Fibroblast of lung (primary cell): ENCODE results near the gene HIGD1A. TPM values are rescaled to one million over a fixed set of nuclear protein-coding genes. Genes with fewer than 3 reads are reported as not detected.
A peak's percentile ranks its signal among the peaks of the same experiment; 100 is the strongest.

Source experiments
- DNase-seq, 2 donors: peaks; one replicate each; pipeline versions ENCODE4 v3.0.0 to v3.0.0-alpha.2; 2010; ENCODE audit warnings: low read depth in 2 of 2
- H2AFZ ChIP-seq: 2 replicates; pipeline ENCODE4 v1.5.1; 2012; ENCODE audit warnings: low read length, control low read depth, inconsistent platforms
- H3K27ac ChIP-seq: 2 replicates; pipeline ENCODE4 v1.5.1; 2011; ENCODE audit warnings: low read length, control low read depth; ENCODE audit not compliant: insufficient read depth
- H3K27me3 ChIP-seq: 2 replicates; pipeline ENCODE4 v1.5.1; 2011; ENCODE audit warnings: mild to moderate bottlenecking, low read length; ENCODE audit not compliant: control insufficient read depth, insufficient read depth
- H3K36me3 ChIP-seq: 2 replicates; pipeline ENCODE4 v1.5.1; 2011; ENCODE audit warnings: low read length; ENCODE audit not compliant: control insufficient read depth, insufficient read depth
- H3K4me1 ChIP-seq: 2 replicates; pipeline ENCODE4 v1.5.1; 2011; ENCODE audit warnings: low read length; ENCODE audit not compliant: control insufficient read depth, insufficient read depth; ENCODE audit errors: extremely low read depth
- H3K4me2 ChIP-seq: 2 replicates; pipeline ENCODE4 v1.5.1; 2011; ENCODE audit warnings: low read length, control low read depth; ENCODE audit not compliant: insufficient read depth; ENCODE audit errors: extremely low read depth
- H3K4me3 ChIP-seq, 4 experiments: fragments of 200-600 bp in 1 of 4; sonication (generic) in 1 of 4; replicated peaks in 1 of 4; 2 replicates each; pipeline ENCODE4 v1.5.1; 2011 to 2016; ENCODE audit warnings: low read length in 4 of 4, low read depth in 3 of 4, mild to moderate bottlenecking in 3 of 4, control low read depth in 2 of 4, inconsistent platforms in 1 of 4, mixed read lengths in 1 of 4; ENCODE audit not compliant: insufficient read depth in 1 of 4; ENCODE audit errors: control extremely low read depth in 1 of 4
- H3K79me2 ChIP-seq: 2 replicates; pipeline ENCODE4 v1.5.1; 2012; ENCODE audit warnings: mild to moderate bottlenecking, low read length, inconsistent platforms; ENCODE audit not compliant: control insufficient read depth, insufficient read depth
- H3K9ac ChIP-seq: 2 replicates; pipeline ENCODE4 v1.5.1; 2011; ENCODE audit warnings: mild to moderate bottlenecking, low read length, control low read depth; ENCODE audit not compliant: insufficient read depth
- H3K9me3 ChIP-seq: 2 replicates; pipeline ENCODE4 v1.5.1; 2012; ENCODE audit warnings: low read depth, low read length; ENCODE audit not compliant: control insufficient read depth, insufficient read depth
- H4K20me1 ChIP-seq: 2 replicates; pipeline ENCODE4 v1.5.1; 2011; ENCODE audit warnings: low read length; ENCODE audit not compliant: control insufficient read depth, insufficient read depth; ENCODE audit errors: extremely low read depth
- CTCF ChIP-seq, 2 donors: IDR thresholded peaks in 1 of 2; conservative IDR thresholded peaks in 1 of 2; 1 replicate in 1 of 2; 2 replicates in 1 of 2; pipeline ENCODE4 v1.5.1; 2011 to 2012; ENCODE audit warnings: low read length in 2 of 2, control low read depth in 1 of 2, inconsistent platforms in 1 of 2, low read depth in 1 of 2, mild to moderate bottlenecking in 1 of 2
- EZH2 ChIP-seq: IDR thresholded peaks from 2 replicates; pipeline ENCODE4 v1.5.1; 2012; ENCODE audit warnings: low read length, control low read depth, mild to moderate bottlenecking; ENCODE audit errors: missing control alignments
- polyA plus RNA-seq, 2 donors: library from polyadenylated mRNA; depleted of rRNA in 1 of 2; stranded (reverse) in 1 of 2; unstranded in 1 of 2; fragments of >200 nt; gene quantifications; 2 replicates each; pipeline ENCODE4 v1.2.1, GENCODE V29; 2011 to 2012; ENCODE audit warnings: missing spikeins in 1 of 2
- total RNA-seq: library from RNA; depleted of rRNA; stranded (reverse); fragments of >200 nt; gene quantifications from 2 replicates; pipeline ENCODE4 v1.2.1, GENCODE V29; 2014

Gene HIGD1A
- total and polyA plus RNA-seq, 2 donors (not counting 1 experiment from before 2014, with no cell fraction given) = 121 to 245 TPM

- no peak overlapping the region for H3K9ac ChIP-seq
- H3K4me3 ChIP-seq = no peak overlapping the region
- DNase-seq = peak in 1 of 2 donors; percentile 12
- H4K20me1 ChIP-seq = no peaks in the 10 kb centered on the region
- H3K27ac ChIP-seq = no peak overlapping the region
- peaks cover 4% of the 10 kb centered on the region for H3K79me2 ChIP-seq
- H2AFZ ChIP-seq = no peak overlapping the region
- H3K9me3 ChIP-seq = no peaks in the 10 kb centered on the region
- H3K27me3 ChIP-seq = no peaks in the 10 kb centered on the region
- H3K4me1 ChIP-seq = no peaks in the 10 kb centered on the region
- H3K4me2 ChIP-seq = no peak overlapping the region
- H3K36me3 ChIP-seq = no peaks in the 10 kb centered on the region
- TF ChIP-seq EZH2 (no peak), CTCF (conservative IDR thresholded peaks at IDR 0.05 in 1 of 2, IDR thresholded peaks at IDR 0.05 in 1 of 2; ENCODE audit: low read depth in 1 of 2, low read length in 2 of 2) (no peak)
Measured at GRCh38 chr3:42790714-42791229, 13.5 kb downstream of the HIGD1A start.

GRCh38 chr3:42786631-42787030 lies 17.7 kb downstream of the HIGD1A start:
- Histone ChIP-seq H4K20me1 (no peaks in the 10 kb centered on the region), H2AFZ (no peak overlapping the region), H3K4me1 (no peaks in the 10 kb centered on the region), H3K9me3 (no peaks in the 10 kb centered on the region), H3K4me2 (no peak overlapping the region), H3K27me3 (no peaks in the 10 kb centered on the region), H3K36me3 (no peaks in the 10 kb centered on the region), H3K27ac (no peak overlapping the region), H3K9ac (no peak overlapping the region), H3K79me2 (no peaks in the 10 kb centered on the region), H3K4me3 (no peak overlapping the region)
- DNase-seq = no peak
- TF ChIP-seq CTCF (conservative IDR thresholded peaks at IDR 0.05 in 1 of 2, IDR thresholded peaks at IDR 0.05 in 1 of 2; ENCODE audit: low read depth in 1 of 2, low read length in 2 of 2) = no peak
- TF ChIP-seq EZH2 = no peak

GRCh38 chr3:42786212-42786611 lies 18.1 kb downstream of the HIGD1A start:
- DNase-seq = no peak
- Histone ChIP-seq H3K4me2 (no peak overlapping the region), H3K36me3 (no peaks in the 10 kb centered on the region), H3K4me3 (no peak overlapping the region), H3K4me1 (no peaks in the 10 kb centered on the region), H3K79me2 (no peaks in the 10 kb centered on the region), H4K20me1 (no peaks in the 10 kb centered on the region), H3K27ac (no peak overlapping the region), H2AFZ (no peak overlapping the region), H3K9me3 (no peaks in the 10 kb centered on the region), H3K27me3 (no peaks in the 10 kb centered on the region), H3K9ac (no peak overlapping the region)
- no peak for TF ChIP-seq CTCF (conservative IDR thresholded peaks at IDR 0.05 in 1 of 2, IDR thresholded peaks at IDR 0.05 in 1 of 2; ENCODE audit: low read depth in 1 of 2, low read length in 2 of 2)
- no peak for TF ChIP-seq EZH2
